ENCODE data around the gene RHBDF2. TPM values are rescaled to one million over a fixed set of nuclear protein-coding genes. Genes with fewer than 3 reads are reported as not detected.

Gene RHBDF2
- total and polyA plus RNA-seq, 2 donors (not counting 1 experiment from before 2014, with no cell fraction given), result 288 to 482 TPM

- H3K9me3 ChIP-seq (ENCODE audit: control extremely low read depth in 1 of 3, control insufficient read depth in 2 of 3, insufficient read depth in 1 of 3, low read length in 2 of 3), result no peaks in the 10 kb centered on the region
- WGBS (ENCODE audit: insufficient coverage), result 54% methylated on average over 23 of the region's 25 CpGs
- peaks cover 5% of the 10 kb centered on the region for H3K79me2 ChIP-seq (ENCODE audit: control insufficient read depth, insufficient read depth, low read length)
- ChIA-PET POLR2A (no interaction called here), CTCF (interaction anchor here (0.7 to 7.5 kb wide), 13 partner anchors 9 to 189 kb away, joined by 3 to 156 read pairs (median 22); partner anchors contain the start of genes AANAT, CYGB, MXRA7 and ST6GALNAC2)
- Mint-ChIP-seq H3K4me1 (peaks cover 41% of the 10 kb centered on the region), H3K27me3 (peaks cover 3% of the 10 kb centered on the region), H3K4me3 (no peak overlapping the region), H3K27ac (peak overlapping the region; percentile 84), H3K9me3 (ENCODE audit: insufficient read depth) (no peaks in the 10 kb centered on the region)
- peaks cover 0 to 11% (median 1%) of the 10 kb centered on the region in 4 experiments for H3K27me3 ChIP-seq (replicated peaks in 1 of 4; ENCODE audit: control extremely low read depth in 1 of 4, control insufficient read depth in 3 of 4, insufficient read depth in 4 of 4, low read length in 3 of 4)
- no peak for ATAC-seq (ENCODE audit: low read depth)
- peaks cover 35 to 46% of the 10 kb centered on the region in 2 donors for H3K4me1 ChIP-seq (ENCODE audit: control insufficient read depth in 2 of 2, insufficient read depth in 2 of 2, low read length in 2 of 2)
- no peak for DNase-seq
- H2AFZ ChIP-seq (ENCODE audit: insufficient read depth, low read depth, low read length, poor library complexity, severe bottlenecking), result peak overlapping the region; percentile 54
- no peak overlapping the region for H3K27ac ChIP-seq (ENCODE audit: low read length in 2 of 2)
- TF ChIP-seq CTCF (IDR thresholded peaks at IDR 0.05) (no peak), EZH2 (IDR thresholded peaks at IDR 0.05; ENCODE audit: borderline replicate concordance, insufficient read depth, low read depth, low read length, poor library complexity, severe bottlenecking) (no peak)
- intact Hi-C loops (cut with micrococcal nuclease), result loop anchor here (5.0 kb wide), 1 partner anchor 147 kb away; no protein-coding TSS in a partner anchor
- no peak overlapping the region for H3K9ac ChIP-seq (ENCODE audit: low read length)
- no peak overlapping the region for H3K4me3 ChIP-seq (ENCODE audit: control extremely low read depth in 1 of 5, extremely low read depth in 1 of 5, insufficient read depth in 1 of 5, low read depth in 2 of 5, low read length in 4 of 5)
- no peaks in the 10 kb centered on the region for H4K20me1 ChIP-seq (ENCODE audit: control insufficient read depth, insufficient read depth, low read length, poor library complexity, severe bottlenecking)
- no peaks in the 10 kb centered on the region for H3K36me3 ChIP-seq (replicated peaks in 1 of 2; ENCODE audit: control extremely low read depth in 1 of 2, control insufficient read depth in 1 of 2, extremely low read depth in 1 of 2, insufficient read depth in 2 of 2, low read length in 1 of 2)
- peak overlapping the region; percentile 15 for H3K4me2 ChIP-seq (replicated peaks; ENCODE audit: low read depth, low read length, poor library complexity, severe bottlenecking)
These were observed 23.6 kb upstream of the RHBDF2 start for GRCh38 chr17:76524598-76525512.

Measured in B cell (primary cell).